Neural crest cell (in vitro differentiated cells): ENCODE results near the gene OLFML2A. TPM values are rescaled to one million over a fixed set of nuclear protein-coding genes. Genes with fewer than 3 reads are reported as not detected.
"Not testable (repeated sequence)": the region's sequence is repeated elsewhere in the genome, so short reads cannot be mapped to it uniquely, and the experiment has no call there.

Experiments used
- DNase-seq: peaks from one replicate; pipeline ENCODE4 v3.0.0; 2021; ENCODE audit warnings: low read depth, mixed read lengths, low spot score
- H3K27ac Mint-ChIP-seq: one replicate; pipeline ENCODE4 v1.8.0; 2021; ENCODE audit warnings: mild to moderate bottlenecking, mixed read lengths; ENCODE audit not compliant: unreplicated experiment
- H3K27me3 Mint-ChIP-seq: 2 replicates; pipeline ENCODE4 v1.8.0; 2021; ENCODE audit warnings: low read depth, mild to moderate bottlenecking, mixed read lengths
- H3K36me3 Mint-ChIP-seq: 2 replicates; pipeline ENCODE4 v1.8.0; 2021; ENCODE audit warnings: low read depth, mild to moderate bottlenecking, mixed read lengths
- H3K4me1 Mint-ChIP-seq: 2 replicates; pipeline ENCODE4 v1.8.0; 2021; ENCODE audit warnings: mixed read lengths
- H3K4me3 Mint-ChIP-seq: one replicate; pipeline ENCODE4 v1.8.0; 2021; ENCODE audit warnings: mild to moderate bottlenecking, mixed read lengths
- H3K9me3 Mint-ChIP-seq: 2 replicates; pipeline ENCODE4 v1.8.0; 2021; ENCODE audit warnings: mixed read lengths
- total RNA-seq: library from RNA; stranded (reverse); gene quantifications from 2 replicates; pipeline ENCODE4 v1.2.1, GENCODE V29; 2021
- TF ChIP-seq, protein P1 (sequence below): fragments of 200-600 bp; sonication (generic); conservative IDR thresholded peaks from 2 replicates; pipeline ENCODE4 v1.5.0; 2021; ENCODE audit warnings: antibody characterized with exemption, mild to moderate bottlenecking

Gene OLFML2A
- total RNA-seq, 1 donor from 2014 or later, result 0.14 TPM

DNA sequence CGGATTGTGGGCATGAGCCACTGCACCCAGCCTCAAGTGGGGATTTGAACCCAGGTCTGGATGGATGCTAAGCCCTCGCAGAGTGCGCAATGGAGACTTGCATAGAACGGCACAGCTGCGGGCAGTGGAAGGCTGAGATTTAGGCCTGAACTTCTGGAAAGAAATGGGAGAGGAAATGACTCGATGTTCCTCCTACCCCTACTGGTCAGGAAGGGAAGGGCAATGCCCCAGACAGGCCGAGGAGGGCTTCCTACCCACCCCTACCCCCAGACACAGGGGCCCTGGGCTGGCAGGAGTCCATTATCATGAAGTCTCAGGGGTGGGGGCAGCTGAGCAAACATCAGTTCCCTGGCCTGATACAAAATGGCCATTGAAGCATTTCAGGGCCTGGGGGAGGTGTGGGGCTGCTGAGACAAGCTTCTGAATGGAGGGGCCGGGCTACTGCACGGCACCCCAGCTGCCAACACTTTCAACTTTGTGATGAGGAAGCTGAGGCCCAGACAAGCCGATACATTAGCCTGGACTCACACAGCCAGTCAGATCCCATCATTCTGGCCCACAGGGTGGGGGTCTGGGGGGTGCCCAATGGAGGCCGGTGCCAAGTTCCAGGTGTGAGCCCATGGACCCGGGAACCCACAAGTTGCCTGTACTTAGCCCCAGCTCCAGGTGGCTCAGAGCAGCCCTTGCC, 62.8 kb downstream of the OLFML2A start:
- H3K36me3 Mint-ChIP-seq, result peaks cover 2% of the 10 kb centered on the region
- no peak overlapping the region for H3K27ac Mint-ChIP-seq
- H3K9me3 Mint-ChIP-seq, result no peaks in the 10 kb centered on the region
- no peaks in the 10 kb centered on the region for H3K27me3 Mint-ChIP-seq
- H3K4me1 Mint-ChIP-seq, result peaks cover 3% of the 10 kb centered on the region
- no peak overlapping the region for H3K4me3 Mint-ChIP-seq
- TF ChIP-seq, protein P1, sequence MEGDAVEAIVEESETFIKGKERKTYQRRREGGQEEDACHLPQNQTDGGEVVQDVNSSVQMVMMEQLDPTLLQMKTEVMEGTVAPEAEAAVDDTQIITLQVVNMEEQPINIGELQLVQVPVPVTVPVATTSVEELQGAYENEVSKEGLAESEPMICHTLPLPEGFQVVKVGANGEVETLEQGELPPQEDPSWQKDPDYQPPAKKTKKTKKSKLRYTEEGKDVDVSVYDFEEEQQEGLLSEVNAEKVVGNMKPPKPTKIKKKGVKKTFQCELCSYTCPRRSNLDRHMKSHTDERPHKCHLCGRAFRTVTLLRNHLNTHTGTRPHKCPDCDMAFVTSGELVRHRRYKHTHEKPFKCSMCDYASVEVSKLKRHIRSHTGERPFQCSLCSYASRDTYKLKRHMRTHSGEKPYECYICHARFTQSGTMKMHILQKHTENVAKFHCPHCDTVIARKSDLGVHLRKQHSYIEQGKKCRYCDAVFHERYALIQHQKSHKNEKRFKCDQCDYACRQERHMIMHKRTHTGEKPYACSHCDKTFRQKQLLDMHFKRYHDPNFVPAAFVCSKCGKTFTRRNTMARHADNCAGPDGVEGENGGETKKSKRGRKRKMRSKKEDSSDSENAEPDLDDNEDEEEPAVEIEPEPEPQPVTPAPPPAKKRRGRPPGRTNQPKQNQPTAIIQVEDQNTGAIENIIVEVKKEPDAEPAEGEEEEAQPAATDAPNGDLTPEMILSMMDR, result peak; percentile 56
- no peak for DNase-seq

DNA sequence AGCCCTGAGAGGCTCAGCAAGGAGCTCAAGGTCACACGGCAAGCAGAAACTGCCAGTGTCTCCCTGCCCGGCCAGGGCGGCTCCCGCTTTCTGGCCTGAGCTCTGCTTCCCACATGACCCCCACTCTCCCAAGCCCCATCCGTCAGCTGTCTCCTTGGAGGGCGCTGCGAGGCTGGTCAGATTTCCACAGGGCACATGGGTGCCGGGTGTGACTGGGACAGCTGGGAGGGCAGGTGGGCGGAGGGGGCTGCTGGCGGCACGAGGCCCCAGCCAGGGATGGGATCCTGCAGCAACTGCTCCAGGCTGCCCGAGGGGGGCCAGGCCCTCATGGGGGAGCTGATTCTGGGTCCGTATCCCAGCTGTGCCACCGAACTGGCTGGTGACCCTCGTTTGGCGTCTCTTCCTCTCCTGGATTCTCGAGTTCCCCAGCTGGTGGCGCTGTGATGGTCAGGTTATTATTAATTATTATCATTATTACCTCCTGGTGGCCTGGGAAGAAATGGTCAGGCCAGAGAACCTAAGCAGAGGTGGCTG, 63.4 kb downstream of the OLFML2A start:
- no peak overlapping the region for H3K27ac Mint-ChIP-seq
- TF ChIP-seq, protein P1, result peak; percentile 50
- H3K27me3 Mint-ChIP-seq, result no peaks in the 10 kb centered on the region
- no peak overlapping the region for H3K4me3 Mint-ChIP-seq
- no peaks in the 10 kb centered on the region for H3K9me3 Mint-ChIP-seq
- peaks cover 2% of the 10 kb centered on the region for H3K36me3 Mint-ChIP-seq
- peaks cover 3% of the 10 kb centered on the region for H3K4me1 Mint-ChIP-seq
- no peak for DNase-seq

DNA sequence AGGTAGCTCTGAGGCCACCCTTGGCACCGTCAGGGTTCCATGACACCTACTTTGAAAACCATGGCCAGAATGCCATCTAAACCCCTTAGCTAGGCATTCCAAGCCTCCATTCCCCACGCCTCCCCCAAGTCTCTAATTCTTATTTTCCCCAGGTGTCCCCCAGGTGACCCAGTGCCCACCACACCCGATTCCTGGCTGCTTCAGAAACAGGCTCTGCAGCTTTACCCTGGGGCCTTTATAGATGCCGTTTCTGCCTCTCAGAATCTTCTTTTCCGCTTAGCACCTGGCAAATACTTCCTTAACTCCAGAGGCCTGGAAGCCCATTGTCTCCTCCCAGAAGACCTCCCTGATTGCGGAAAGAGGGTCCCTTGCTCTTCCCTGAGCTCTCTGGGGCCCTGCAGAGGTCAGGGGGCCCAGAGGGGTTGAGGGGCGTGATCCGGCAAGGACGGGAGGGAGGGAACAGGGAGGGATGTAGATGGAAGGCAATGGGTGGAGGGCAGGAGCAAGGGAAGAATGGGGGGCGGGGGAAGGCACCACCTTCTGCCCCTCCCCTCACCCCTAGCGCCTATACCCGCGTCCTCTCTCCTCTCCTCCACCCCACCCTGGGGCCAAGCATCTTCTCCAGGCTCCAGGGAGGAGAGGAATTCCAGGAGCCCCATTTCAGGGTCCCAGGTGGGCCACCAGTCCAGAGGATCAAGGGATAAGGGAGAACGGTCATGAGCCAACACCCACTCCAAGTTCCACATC, 64.3 kb downstream of the OLFML2A start:
- Mint-ChIP-seq H3K9me3 (no peaks in the 10 kb centered on the region), H3K4me3 (no peak overlapping the region), H3K27me3 (no peaks in the 10 kb centered on the region), H3K4me1 (peaks cover 3% of the 10 kb centered on the region), H3K27ac (peak overlapping the region; percentile 90), H3K36me3 (peaks cover 2% of the 10 kb centered on the region)
- TF ChIP-seq, protein P1, result no peak
- DNase-seq, result no peak

DNA sequence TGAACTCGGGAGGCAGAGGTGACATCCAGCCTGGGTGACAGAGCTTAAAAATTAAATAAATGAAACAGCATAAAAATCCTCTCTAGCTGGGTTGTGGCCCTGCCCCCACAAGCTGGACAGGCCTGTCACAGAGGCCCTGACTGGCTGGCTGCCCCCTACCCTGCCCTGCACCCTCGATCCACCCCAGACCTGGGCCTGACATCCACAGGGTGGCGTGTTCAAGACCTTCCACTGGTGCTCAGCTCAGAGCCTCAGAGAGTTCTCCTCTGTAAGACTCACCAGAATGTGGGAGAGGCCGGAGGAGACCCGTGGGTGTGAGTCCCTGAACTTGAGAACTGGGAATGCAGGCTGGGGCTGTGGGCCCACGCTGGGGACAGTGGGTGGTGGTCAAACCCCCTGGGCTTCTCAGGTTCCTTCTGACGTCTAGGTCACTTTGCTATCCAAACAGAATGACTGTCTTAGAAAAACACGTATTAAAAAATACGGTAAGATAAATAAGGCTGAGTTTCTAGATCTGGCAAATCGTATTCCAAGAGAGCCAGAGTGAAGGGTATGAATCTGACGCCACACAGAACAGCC, 66.6 kb downstream of the OLFML2A start:
- Mint-ChIP-seq H3K36me3 (no peaks in the 10 kb centered on the region), H3K4me1 (no peaks in the 10 kb centered on the region), H3K27ac (no peak overlapping the region), H3K4me3 (no peak overlapping the region), H3K9me3 (no peaks in the 10 kb centered on the region), H3K27me3 (no peaks in the 10 kb centered on the region)
- TF ChIP-seq, protein P1, result no peak
- no peak for DNase-seq

DNA sequence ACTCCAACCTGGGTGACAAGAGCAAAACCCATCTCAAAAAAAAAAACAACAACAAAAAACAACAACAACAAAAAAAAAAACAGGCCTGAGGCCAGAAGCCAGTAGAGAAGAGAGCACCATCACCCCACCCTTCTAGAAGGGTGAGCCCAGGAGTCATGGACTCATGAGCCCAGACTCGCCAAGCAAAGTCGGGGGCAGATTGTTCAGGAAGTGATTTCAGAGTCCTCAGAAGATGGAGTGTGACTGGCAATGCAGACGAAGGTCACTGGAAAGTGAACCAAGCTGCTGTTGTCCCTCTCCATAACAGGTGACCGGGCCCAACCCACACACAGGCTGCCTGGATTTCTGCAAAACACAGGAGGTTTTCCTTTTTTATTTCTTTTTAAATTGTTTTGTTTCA, 67.4 kb downstream of the OLFML2A start:
- TF ChIP-seq, protein P1, result no peak
- Mint-ChIP-seq H3K4me3 (no peak overlapping the region), H3K36me3 (no peaks in the 10 kb centered on the region), H3K27me3 (no peaks in the 10 kb centered on the region), H3K4me1 (no peaks in the 10 kb centered on the region), H3K27ac (no peak overlapping the region), H3K9me3 (no peaks in the 10 kb centered on the region)
- no peak for DNase-seq

DNA sequence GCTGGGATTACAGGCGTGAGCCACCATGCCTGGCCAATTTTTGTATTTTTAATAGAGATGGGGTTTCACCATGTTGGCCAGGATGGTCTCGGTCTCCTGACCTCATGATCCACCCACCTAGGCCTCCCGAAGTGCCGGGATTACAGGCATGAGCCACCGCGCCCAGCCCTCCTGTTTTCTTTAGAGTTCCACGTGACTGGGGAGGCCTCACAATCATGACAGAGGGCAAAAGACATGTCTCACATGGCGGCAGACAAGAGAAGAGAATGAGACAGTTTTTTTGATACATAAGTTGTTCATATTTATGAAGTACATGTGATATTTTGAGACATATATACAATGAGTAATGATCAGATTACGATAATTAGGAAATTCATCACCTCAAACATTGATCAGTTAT, 69.5 kb downstream of the OLFML2A start:
- H3K27me3 Mint-ChIP-seq, H3K9me3 Mint-ChIP-seq, H3K27ac Mint-ChIP-seq, DNase-seq, H3K36me3 Mint-ChIP-seq, H3K4me3 Mint-ChIP-seq, H3K4me1 Mint-ChIP-seq: not testable (repeated sequence)
